ENCODE results near the gene SKI.
A peak's percentile ranks its signal among the peaks of the same experiment; 100 is the strongest.

Gene SKI

DNA sequence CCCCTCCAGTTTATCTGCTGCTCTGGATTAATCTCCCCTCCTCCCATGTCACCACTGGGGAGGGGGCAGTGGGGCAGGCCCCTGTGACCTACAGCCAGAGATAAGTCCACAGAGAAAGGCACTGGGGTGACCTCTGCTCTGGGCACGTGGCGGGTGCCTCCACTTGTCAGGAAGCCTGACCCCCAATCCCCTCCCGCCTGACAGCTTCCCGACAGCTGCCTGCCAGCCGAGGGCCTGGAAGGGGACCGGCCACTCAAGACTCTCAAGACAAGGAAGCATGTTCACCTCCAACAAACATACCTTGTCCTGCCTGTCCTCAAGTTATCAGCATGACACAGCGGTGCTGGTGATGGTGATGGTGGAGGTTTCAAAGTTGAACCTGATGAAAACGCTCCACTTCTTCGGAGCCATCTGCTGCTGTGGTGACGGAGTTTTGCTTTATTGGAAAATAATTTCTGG, 30.4 kb upstream of the SKI start:
- in situ Hi-C loops (cut with HindIII; ENCODE audit: low sequenced_read_pairs) = loop anchor here (10.0 kb wide), 1 partner anchor 177 kb away; no protein-coding TSS in a partner anchor
- TF ChIP-seq, protein P1, sequence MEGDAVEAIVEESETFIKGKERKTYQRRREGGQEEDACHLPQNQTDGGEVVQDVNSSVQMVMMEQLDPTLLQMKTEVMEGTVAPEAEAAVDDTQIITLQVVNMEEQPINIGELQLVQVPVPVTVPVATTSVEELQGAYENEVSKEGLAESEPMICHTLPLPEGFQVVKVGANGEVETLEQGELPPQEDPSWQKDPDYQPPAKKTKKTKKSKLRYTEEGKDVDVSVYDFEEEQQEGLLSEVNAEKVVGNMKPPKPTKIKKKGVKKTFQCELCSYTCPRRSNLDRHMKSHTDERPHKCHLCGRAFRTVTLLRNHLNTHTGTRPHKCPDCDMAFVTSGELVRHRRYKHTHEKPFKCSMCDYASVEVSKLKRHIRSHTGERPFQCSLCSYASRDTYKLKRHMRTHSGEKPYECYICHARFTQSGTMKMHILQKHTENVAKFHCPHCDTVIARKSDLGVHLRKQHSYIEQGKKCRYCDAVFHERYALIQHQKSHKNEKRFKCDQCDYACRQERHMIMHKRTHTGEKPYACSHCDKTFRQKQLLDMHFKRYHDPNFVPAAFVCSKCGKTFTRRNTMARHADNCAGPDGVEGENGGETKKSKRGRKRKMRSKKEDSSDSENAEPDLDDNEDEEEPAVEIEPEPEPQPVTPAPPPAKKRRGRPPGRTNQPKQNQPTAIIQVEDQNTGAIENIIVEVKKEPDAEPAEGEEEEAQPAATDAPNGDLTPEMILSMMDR (IDR thresholded peaks at IDR 0.05; ENCODE audit: low read depth, low read length) = no peak
- no peak for DNase-seq (ENCODE audit: low read depth, low spot score)
- no peak overlapping the region for H3K4me3 ChIP-seq (ENCODE audit: low read depth, low read length)

DNA sequence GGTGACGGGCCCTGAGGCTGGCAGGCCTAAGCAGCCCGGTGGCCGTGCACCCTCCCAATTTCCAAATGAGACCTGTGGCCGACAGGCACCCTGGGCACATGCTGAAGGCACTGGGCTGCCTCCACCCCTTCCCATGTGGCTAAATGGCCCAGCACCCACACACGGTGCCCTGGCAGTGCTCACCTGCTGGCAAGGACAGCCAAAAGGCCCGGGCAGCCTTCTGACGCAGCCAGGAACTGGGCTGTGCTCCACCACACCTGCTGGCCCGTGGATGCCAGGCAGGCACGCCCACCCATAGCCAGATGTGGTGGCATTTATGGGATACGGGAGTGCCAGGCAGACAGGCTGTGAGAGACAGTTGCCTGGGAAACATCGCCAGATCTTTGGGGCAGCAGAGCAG, 29.5 kb upstream of the SKI start:
- no peak overlapping the region for H3K4me3 ChIP-seq (ENCODE audit: low read depth, low read length)
- TF ChIP-seq, protein P1 (IDR thresholded peaks at IDR 0.05; ENCODE audit: low read depth, low read length) = no peak
- in situ Hi-C loops (cut with HindIII; ENCODE audit: low sequenced_read_pairs) = loop anchor here (10.0 kb wide), 1 partner anchor 176 kb away; no protein-coding TSS in a partner anchor
- no peak for DNase-seq (ENCODE audit: low read depth, low spot score)

DNA sequence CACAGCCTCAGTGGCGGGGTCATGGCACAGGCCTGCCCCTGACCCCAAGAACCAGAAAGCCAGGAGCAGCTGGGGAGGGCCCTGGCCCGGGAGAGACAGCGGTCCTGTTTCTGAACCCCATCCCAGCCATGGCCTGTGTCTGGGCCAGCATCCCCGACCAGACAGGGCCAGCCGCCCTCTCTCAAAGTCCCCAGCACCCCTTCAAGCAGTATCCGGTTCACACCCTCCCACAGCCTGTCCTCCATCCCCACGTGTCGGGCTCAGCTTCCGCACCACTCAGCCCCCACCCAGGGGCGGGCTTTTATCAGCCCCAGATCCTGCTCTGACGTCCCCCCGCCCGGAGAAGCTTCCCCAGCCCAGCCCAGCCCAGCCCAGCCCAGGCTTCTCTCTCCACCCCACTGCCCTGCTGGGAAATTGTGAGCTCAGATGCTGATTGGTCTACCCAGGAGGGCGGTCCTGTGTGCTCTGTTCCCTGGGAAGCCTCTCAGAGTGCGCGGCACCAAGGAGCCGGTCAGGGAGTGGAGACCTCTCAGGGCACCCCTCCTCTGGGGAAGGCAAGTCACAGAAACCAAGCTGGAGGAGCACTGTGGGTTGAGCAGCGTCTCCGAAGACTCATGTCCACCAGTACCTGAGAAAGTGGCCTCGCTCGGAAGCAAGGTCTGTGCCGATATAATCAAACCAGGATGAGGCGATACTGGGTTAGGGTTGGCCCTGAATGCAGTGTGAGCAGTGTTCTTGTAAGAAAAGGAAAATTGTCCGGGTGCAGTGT, 28.9 kb upstream of the SKI start:
- H3K4me3 ChIP-seq (ENCODE audit: low read depth, low read length) = peak overlapping the region; percentile 47
- TF ChIP-seq, protein P1 (IDR thresholded peaks at IDR 0.05; ENCODE audit: low read depth, low read length) = peak; percentile 10
- in situ Hi-C loops (cut with HindIII; ENCODE audit: low sequenced_read_pairs) = loop anchor here (10.0 kb wide), 1 partner anchor 176 kb away; no protein-coding TSS in a partner anchor
- peak; percentile 89 for DNase-seq (ENCODE audit: low read depth, low spot score)

DNA sequence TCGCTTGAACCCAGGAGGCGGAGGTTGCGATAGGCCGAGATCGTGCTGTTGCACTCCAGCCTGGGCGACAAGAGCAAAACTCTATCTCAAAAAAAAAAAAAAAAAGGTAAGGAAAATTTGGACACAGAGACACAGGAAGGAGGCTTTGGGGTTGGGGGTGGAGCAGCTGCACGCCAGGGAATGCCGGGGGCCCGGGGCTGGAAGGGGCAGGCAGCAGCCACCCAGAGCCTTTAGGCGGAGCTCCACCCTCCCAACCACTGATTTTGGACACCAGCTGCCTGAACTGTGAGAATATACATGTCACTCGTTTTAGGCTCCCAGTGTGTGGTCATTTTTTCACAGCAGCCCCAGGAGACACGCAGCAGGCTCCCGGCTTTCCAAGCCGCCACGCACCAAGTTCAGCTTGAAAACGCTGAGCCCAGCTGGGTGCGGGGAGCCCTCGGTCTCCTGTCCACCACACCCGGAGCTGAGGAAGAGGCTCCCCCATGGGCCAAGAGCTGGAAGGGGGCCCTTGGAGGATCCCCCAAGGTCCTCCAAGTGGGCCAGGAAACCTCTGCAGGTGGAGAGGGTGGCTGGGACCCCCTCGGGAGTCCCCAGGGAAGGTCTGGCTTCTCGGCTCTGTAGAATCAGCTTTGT, 27.7 kb upstream of the SKI start:
- no peak for DNase-seq (ENCODE audit: low read depth, low spot score)
- TF ChIP-seq, protein P1 (IDR thresholded peaks at IDR 0.05; ENCODE audit: low read depth, low read length) = no peak
- no peak overlapping the region for H3K4me3 ChIP-seq (ENCODE audit: low read depth, low read length)
- in situ Hi-C loops (cut with HindIII; ENCODE audit: low sequenced_read_pairs) = no loop called here

DNA sequence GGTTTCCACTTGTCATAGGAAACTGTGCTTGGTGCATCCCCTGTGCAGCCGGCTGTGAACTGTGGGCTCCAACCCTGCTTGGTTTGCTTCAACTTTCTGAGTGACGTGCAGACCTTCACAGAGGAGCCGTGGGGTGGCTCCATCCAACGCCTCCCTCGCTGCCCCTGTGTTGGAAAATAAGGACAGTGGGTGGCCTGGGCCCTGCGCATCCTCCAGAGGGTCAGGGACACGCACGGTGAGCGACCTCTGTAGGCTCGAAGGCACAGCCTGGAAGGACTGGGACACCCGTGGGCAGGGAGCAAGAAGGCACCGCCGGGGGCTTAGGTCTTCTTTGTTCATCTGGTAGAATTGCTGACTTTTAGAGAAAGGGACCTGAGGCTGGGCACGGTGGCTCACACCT, 27.1 kb upstream of the SKI start:
- in situ Hi-C loops (cut with HindIII; ENCODE audit: low sequenced_read_pairs) = no loop called here
- H3K4me3 ChIP-seq (ENCODE audit: low read depth, low read length) = no peak overlapping the region
- DNase-seq (ENCODE audit: low read depth, low spot score) = no peak
- TF ChIP-seq, protein P1 (IDR thresholded peaks at IDR 0.05; ENCODE audit: low read depth, low read length) = no peak

DNA sequence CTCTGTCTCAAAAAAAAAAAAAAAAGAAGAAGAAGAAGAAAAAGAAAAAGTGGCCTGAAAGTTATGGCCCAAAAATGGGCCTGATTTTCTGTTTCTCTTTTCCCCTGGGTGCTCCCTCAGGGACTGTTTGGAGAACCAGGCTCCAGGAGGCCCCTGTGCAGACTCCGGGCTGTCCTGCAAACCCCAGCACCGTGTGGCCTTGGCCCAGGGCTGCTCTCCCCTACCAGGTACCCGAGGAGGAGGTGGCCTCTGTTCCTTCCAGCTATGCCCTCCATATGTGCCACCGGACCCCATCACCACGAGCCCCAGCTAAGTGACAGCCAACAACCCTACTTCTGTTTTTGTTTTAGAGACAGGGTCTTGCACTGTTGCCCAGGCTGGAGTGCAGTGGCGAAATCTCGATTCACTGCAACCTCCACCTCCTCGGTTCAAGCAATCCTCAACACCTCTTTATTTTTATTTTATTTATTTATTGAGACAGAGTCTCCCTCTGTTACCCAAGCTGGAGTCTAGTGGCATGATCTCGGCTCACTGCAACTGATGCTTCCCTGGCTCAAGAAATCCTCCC, 26.0 kb upstream of the SKI start:
- TF ChIP-seq, protein P1 (IDR thresholded peaks at IDR 0.05; ENCODE audit: low read depth, low read length) = no peak
- in situ Hi-C loops (cut with HindIII; ENCODE audit: low sequenced_read_pairs) = no loop called here
- no peak overlapping the region for H3K4me3 ChIP-seq (ENCODE audit: low read depth, low read length)
- no peak for DNase-seq (ENCODE audit: low read depth, low spot score)
